Right lobe of liver (tissue), 4 donors: ENCODE results near the gene KSR2.

Experiments
- CTCF ChIP-seq, 4 donors: fragments of 200-600 bp in 3 of 4; fragments of 450-650 bp in 1 of 4; IDR thresholded peaks; one replicate each; pipeline versions ENCODE4 v1.5.1 to v1.8.0; 2016 to 2022; ENCODE audit warnings: antibody characterized with exemption in 4 of 4, mild to moderate bottlenecking in 2 of 4
- POLR2A ChIP-seq: fragments of 450-650 bp; IDR thresholded peaks from one replicate; pipeline ENCODE4 v1.6.1; 2017; ENCODE audit warnings: antibody characterized with exemption, mild to moderate bottlenecking
- donor health status: DM: no; HTN: no; CAD: no.
- donor health status: DM: no; HTN: no; CAD: no.
- donor health status: DM: no; HTN: yes; CAD: no.

DNA sequence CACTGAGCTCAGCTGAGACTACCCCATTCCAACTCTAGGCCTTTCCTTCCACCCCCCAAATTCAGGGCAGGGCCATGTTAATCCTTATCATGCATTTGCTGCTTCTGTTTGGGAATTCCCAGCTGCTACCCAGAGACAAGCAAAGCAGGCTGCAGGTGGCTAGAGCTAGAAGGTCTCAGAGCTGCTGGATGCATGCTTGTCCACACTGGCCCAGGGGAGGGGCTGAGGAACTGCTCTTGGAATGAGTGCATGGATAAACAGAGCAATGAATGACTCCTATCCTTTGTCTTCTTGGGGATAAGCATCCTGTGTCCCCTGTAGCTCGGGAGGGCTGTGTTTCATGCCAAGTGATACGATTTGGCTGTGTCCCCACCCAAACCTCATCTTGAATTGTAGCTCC lies 470.5 kb downstream of the KSR2 start:
- TF ChIP-seq POLR2A = no peak
- TF ChIP-seq CTCF (IDR thresholded peaks at IDR 0.05) = no peak
